Central memory CD8-positive, alpha-beta T cell (primary cell): ENCODE data around the gene SNX4.

Experiments used
- ATAC-seq: fragments of 150-1000 bp; cut with Tn5 transposase; replicated peaks from 2 replicates; pipeline ENCODE4 v1.10.0; 2022; ENCODE audit warnings: mild to moderate bottlenecking, moderate FRiP score, moderate number of reproducible peaks; ENCODE audit not compliant: poor library complexity, severe bottlenecking; ENCODE audit errors: extremely low read depth
- DNase-seq, 2 donors: peaks; one replicate each; pipeline ENCODE4 v3.0.0; 2021; ENCODE audit warnings: low spot score in 2 of 2
- H3K27ac Mint-ChIP-seq: one replicate; pipeline ENCODE4 v1.8.0; 2022; ENCODE audit warnings: low read depth, mild to moderate bottlenecking, moderate library complexity, mixed read lengths
- H3K27me3 Mint-ChIP-seq: one replicate; pipeline ENCODE4 v1.8.0; 2022; ENCODE audit warnings: mixed read lengths
- H3K36me3 Mint-ChIP-seq: one replicate; pipeline ENCODE4 v1.8.0; 2022; ENCODE audit warnings: mild to moderate bottlenecking, moderate library complexity, mixed read lengths; ENCODE audit not compliant: insufficient read depth
- H3K4me1 Mint-ChIP-seq: one replicate; pipeline ENCODE4 v1.8.0; 2022; ENCODE audit warnings: mixed read lengths
- H3K4me3 Mint-ChIP-seq: one replicate; pipeline ENCODE4 v1.8.0; 2022; ENCODE audit warnings: mild to moderate bottlenecking, moderate library complexity, mixed read lengths
- H3K9me3 Mint-ChIP-seq: one replicate; pipeline ENCODE4 v1.8.0; 2022; ENCODE audit warnings: mixed read lengths

The SNX4 gene

DNA sequence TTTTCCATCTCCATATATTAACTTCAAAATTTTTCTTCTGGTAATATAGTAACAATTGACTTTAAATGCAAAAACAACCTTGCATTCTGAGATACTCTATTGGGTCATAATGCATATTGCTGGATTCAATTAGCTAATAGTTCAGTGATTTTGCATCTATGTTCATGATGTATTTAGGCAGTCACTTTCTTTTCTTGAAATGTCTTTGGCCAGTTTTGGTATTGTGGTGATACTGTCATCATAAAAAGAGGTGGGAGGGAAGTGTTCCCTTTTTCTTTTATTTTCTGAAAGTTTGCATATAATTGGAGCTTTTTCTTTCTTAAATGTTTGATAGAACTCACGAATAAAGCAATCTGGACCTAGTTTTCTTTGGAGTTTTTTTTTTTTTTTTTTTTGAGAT lies 77.5 kb downstream of the SNX4 start:
- no peaks in the 10 kb centered on the region for H3K27me3 Mint-ChIP-seq
- no peaks in the 10 kb centered on the region for H3K9me3 Mint-ChIP-seq
- no peak for ATAC-seq
- no peaks in the 10 kb centered on the region for H3K4me1 Mint-ChIP-seq
- DNase-seq: no peak
- peaks cover 6% of the 10 kb centered on the region for H3K36me3 Mint-ChIP-seq
- H3K27ac Mint-ChIP-seq: no peak overlapping the region
- H3K4me3 Mint-ChIP-seq: no peak overlapping the region

GRCh38 chr3:125440970-125441369 lies 79.0 kb downstream of the SNX4 start:
- no peaks in the 10 kb centered on the region for H3K27me3 Mint-ChIP-seq
- H3K27ac Mint-ChIP-seq: no peak overlapping the region
- ATAC-seq (no peak), DNase-seq (no peak)
- H3K4me3 Mint-ChIP-seq: no peak overlapping the region
- no peaks in the 10 kb centered on the region for H3K4me1 Mint-ChIP-seq
- no peaks in the 10 kb centered on the region for H3K9me3 Mint-ChIP-seq
- peaks cover 2% of the 10 kb centered on the region for H3K36me3 Mint-ChIP-seq

- Mint-ChIP-seq H3K9me3 (no peaks in the 10 kb centered on the region), H3K27me3 (no peaks in the 10 kb centered on the region), H3K36me3 (no peaks in the 10 kb centered on the region), H3K4me3 (no peak overlapping the region), H3K4me1 (no peaks in the 10 kb centered on the region), H3K27ac (no peak overlapping the region)
- DNase-seq (no peak), ATAC-seq (no peak)
Observed at GRCh38 chr3:125440559-125440955, 79.4 kb downstream of the SNX4 start.

GRCh38 chr3:125437631-125438435 lies 82.2 kb downstream of the SNX4 start:
- peaks cover 5% of the 10 kb centered on the region for H3K4me1 Mint-ChIP-seq
- H3K27ac Mint-ChIP-seq: no peak overlapping the region
- no peaks in the 10 kb centered on the region for H3K36me3 Mint-ChIP-seq
- H3K9me3 Mint-ChIP-seq: no peaks in the 10 kb centered on the region
- no peak overlapping the region for H3K4me3 Mint-ChIP-seq
- ATAC-seq: no peak
- H3K27me3 Mint-ChIP-seq: no peaks in the 10 kb centered on the region
- DNase-seq: peak; percentile 30 to 55

DNA sequence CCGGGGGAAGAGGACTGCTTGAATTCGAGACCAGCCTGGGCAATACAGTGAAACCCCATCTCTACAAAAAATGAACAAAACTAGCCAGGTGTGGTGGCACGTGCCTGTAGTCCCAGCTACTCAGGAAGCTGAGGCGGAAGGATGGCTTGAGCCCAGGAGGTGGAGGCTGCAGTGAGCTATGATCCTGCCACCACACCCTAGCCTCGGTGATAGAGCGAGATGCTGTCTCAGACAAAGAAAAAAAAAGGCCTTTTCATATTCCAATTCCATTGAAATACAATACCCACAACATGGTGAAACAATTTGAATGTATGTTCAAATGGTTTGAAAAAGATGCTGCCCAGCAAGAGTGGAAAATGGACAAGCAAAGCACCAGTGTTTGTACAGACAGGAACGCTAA lies 83.1 kb downstream of the SNX4 start:
- Mint-ChIP-seq H3K4me1 (peaks cover 5% of the 10 kb centered on the region), H3K27me3 (no peaks in the 10 kb centered on the region), H3K9me3 (no peaks in the 10 kb centered on the region), H3K36me3 (no peaks in the 10 kb centered on the region), H3K4me3 (no peak overlapping the region), H3K27ac (no peak overlapping the region)
- DNase-seq: no peak
- ATAC-seq: no peak

DNA sequence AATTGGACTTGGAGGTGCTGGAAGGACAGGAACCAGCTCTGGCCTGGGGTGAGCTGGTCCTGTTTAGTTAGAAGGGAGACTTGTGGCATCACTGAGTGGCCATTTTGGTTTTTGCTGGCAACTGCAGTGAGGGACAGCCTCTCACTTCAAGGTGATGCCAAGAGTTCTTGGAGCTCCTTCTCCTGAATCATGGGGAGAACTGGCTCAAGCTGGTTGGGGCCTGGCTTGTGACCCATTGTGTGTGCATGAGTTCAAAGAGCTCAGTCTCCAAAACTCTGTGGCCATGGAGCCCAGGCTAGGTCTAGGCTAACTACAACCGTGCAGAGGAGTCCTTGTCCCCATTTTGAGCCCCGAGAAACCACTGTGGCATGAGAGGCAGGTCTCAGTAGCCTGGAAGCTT lies 84.8 kb downstream of the SNX4 start:
- no peak overlapping the region for H3K4me3 Mint-ChIP-seq
- peaks cover 5% of the 10 kb centered on the region for H3K4me1 Mint-ChIP-seq

DNA sequence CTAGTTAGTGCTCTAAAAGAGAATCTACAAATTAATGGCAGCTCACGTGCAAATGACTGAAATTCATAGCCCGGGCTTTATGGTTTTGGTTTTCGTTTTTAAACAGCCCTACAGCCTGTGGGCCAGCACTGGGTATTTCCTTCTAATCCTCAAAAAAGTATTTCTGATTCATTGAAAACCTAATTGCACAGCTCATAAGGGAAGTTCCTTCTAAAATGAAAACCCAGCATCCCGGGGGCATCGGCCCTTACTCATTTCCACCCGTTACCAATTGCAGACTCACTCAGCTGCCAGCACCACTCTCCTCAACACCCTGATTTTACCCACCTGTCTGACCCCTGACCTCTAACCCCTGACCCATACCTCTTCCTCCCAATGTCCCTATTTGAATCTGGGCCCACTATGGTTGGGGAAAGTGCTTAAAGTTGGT lies 85.4 kb downstream of the SNX4 start:
- no peaks in the 10 kb centered on the region for H3K27me3 Mint-ChIP-seq
- H3K36me3 Mint-ChIP-seq: no peaks in the 10 kb centered on the region
- no peak for ATAC-seq
- DNase-seq: no peak
- peaks cover 5% of the 10 kb centered on the region for H3K4me1 Mint-ChIP-seq
- H3K9me3 Mint-ChIP-seq: no peaks in the 10 kb centered on the region
- H3K4me3 Mint-ChIP-seq: no peak overlapping the region
- no peak overlapping the region for H3K27ac Mint-ChIP-seq

More for the DNA sequence above, 84.8 kb downstream of the SNX4 start:
- Mint-ChIP-seq H3K27ac (no peak overlapping the region), H3K9me3 (no peaks in the 10 kb centered on the region), H3K27me3 (no peaks in the 10 kb centered on the region), H3K36me3 (no peaks in the 10 kb centered on the region)
- ATAC-seq (no peak), DNase-seq (no peak)

GRCh38 chr3:125433611-125434041 lies 86.4 kb downstream of the SNX4 start:
- Mint-ChIP-seq H3K9me3 (no peaks in the 10 kb centered on the region), H3K4me1 (peaks cover 5% of the 10 kb centered on the region), H3K36me3 (no peaks in the 10 kb centered on the region), H3K27ac (no peak overlapping the region), H3K4me3 (no peak overlapping the region), H3K27me3 (no peaks in the 10 kb centered on the region)
- no peak for ATAC-seq
- no peak for DNase-seq

DNA sequence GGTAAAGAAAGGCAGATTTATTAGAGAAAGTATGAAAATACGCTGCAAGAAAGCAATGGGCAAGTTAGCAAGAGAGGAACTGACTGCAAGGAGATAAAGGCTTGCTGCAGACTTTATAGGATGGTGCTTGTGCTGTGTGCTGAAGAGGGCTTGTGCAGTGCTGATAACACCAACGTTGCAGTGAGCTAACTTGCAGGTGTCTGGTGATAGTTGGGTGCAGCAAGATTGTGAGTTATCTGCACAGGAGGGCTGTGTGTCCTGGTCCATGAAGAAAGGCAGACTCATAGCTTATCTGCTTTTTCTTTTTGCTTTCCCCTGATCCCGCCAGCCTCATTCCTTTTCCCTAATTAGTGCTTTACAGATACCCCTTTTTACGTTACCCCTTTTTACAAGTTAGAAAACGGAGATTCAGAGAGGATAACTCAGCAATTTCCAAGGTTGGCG lies 86.9 kb downstream of the SNX4 start:
- H3K4me3 Mint-ChIP-seq: no peak overlapping the region
- ATAC-seq: no peak

DNA sequence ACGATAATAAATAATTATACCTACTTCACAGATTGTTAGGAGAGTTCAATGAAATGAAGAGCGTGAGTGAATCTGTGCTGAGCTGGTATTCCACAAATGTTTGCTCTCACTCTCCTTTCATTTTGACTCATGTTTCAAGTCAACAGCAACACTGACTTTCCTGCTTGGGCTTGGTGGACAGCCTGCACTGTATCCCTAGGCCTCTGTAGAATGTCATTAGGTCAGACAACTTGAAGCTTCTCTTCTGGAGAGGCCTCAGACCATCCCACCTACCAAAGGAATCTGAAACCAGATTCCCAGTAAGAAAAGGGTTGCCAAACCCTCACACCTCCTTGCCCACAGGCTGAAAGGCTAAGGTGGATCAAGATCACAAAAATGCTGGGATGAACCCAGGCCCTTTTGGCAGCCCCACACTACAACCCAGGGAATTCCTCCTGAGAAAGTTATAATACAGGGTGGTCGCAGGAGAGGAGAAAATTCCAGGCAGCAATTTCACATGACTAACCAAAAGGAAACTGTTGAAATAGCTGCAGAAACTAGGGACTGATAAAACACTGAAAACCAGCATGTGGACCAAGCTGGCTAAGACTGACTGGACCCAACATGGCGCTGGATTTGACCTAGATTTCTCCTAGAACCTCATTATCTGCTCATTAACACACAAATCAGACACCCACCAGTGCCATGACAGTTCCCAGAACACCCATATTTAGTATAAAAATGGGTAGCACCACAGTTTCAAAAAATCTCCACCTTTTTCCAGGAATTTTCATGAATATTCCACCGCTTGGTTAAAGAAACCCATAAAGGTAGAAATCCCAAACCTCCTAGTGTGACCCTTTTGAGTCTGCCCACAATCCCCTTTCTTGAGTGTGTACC lies 87.9 kb downstream of the SNX4 start:
- ATAC-seq (no peak), DNase-seq (no peak)
- no peak overlapping the region for H3K27ac Mint-ChIP-seq
- H3K4me1 Mint-ChIP-seq: peaks cover 5% of the 10 kb centered on the region
- H3K9me3 Mint-ChIP-seq: no peaks in the 10 kb centered on the region
- no peaks in the 10 kb centered on the region for H3K27me3 Mint-ChIP-seq
- no peaks in the 10 kb centered on the region for H3K36me3 Mint-ChIP-seq
- H3K4me3 Mint-ChIP-seq: no peak overlapping the region

More for the DNA sequence above, 86.9 kb downstream of the SNX4 start:
- H3K9me3 Mint-ChIP-seq: no peaks in the 10 kb centered on the region
- DNase-seq: no peak
- no peak overlapping the region for H3K27ac Mint-ChIP-seq
- peaks cover 5% of the 10 kb centered on the region for H3K4me1 Mint-ChIP-seq
- no peaks in the 10 kb centered on the region for H3K36me3 Mint-ChIP-seq
- H3K27me3 Mint-ChIP-seq: no peaks in the 10 kb centered on the region

GRCh38 chr3:125431391-125431790 lies 88.6 kb downstream of the SNX4 start:
- Mint-ChIP-seq H3K36me3 (no peaks in the 10 kb centered on the region), H3K4me1 (peaks cover 5% of the 10 kb centered on the region), H3K27ac (no peak overlapping the region), H3K4me3 (no peak overlapping the region), H3K9me3 (no peaks in the 10 kb centered on the region), H3K27me3 (no peaks in the 10 kb centered on the region)
- ATAC-seq: no peak
- no peak for DNase-seq

GRCh38 chr3:125428216-125428830 lies 91.7 kb downstream of the SNX4 start:
- no peak overlapping the region for H3K4me3 Mint-ChIP-seq
- ATAC-seq (no peak), DNase-seq (no peak)
- no peak overlapping the region for H3K27ac Mint-ChIP-seq
- H3K27me3 Mint-ChIP-seq: no peaks in the 10 kb centered on the region
- H3K4me1 Mint-ChIP-seq: no peaks in the 10 kb centered on the region
- no peaks in the 10 kb centered on the region for H3K9me3 Mint-ChIP-seq
- no peaks in the 10 kb centered on the region for H3K36me3 Mint-ChIP-seq
